H1 (cell line): ENCODE results near the gene LCLAT1. TPM values are rescaled to one million over a fixed set of nuclear protein-coding genes. Genes with fewer than 3 reads are reported as not detected.
A peak's percentile ranks its signal among the peaks of the same experiment; 100 is the strongest.
"Not testable (repeated sequence)": the region's sequence is repeated elsewhere in the genome, so short reads cannot be mapped to it uniquely, and the experiment has no call there.

Source experiments
- CTCF ChIA-PET: fragments of 300-600 bp; sonication (Branson Sonifier 250); formaldehyde crosslinking; loops from one replicate; lab custom pipeline; 2021; ENCODE audit not compliant: partially characterized antibody; lab: Charles Lee
- POLR2A ChIA-PET: fragments of 300-600 bp; sonication (Branson Sonifier 250); formaldehyde crosslinking; loops from one replicate; lab custom pipeline; 2021; ENCODE audit warnings: inconsistent platforms; ENCODE audit not compliant: partially characterized antibody; lab: Charles Lee
- DNase-seq, 2 experiments: peaks; one replicate each; pipeline versions ENCODE4 v3.0.0 to v3.0.0-alpha.2; 2010 to 2022; ENCODE audit warnings: low spot score in 2 of 2, low read depth in 1 of 2, mixed read lengths in 1 of 2
- FAIRE-seq: peaks from 2 replicates; lab custom pipeline; 2011; peaks lifted over from hg19 to GRCh38; lab: Jason Lieb, UNC
- H2AFZ ChIP-seq: 2 replicates; pipeline ENCODE4 v1.8.1; 2012; ENCODE audit warnings: low read length, inconsistent platforms
- H2AK5ac ChIP-seq: 2 replicates; pipeline ENCODE4 v1.6.1; 2013; ENCODE audit warnings: low read depth, low read length
- H2BK120ac ChIP-seq: replicated peaks from 2 replicates; pipeline ENCODE3; 2013; ENCODE audit warnings: low read depth, low read length, inconsistent platforms
- H2BK12ac ChIP-seq: 2 replicates; pipeline ENCODE4 v1.6.1; 2013; ENCODE audit warnings: low read depth, low read length
- H2BK15ac ChIP-seq: 2 replicates; pipeline ENCODE4 v1.6.1; 2013; ENCODE audit warnings: low read length
- H2BK20ac ChIP-seq: 2 replicates; pipeline ENCODE4 v1.6.1; 2013; ENCODE audit warnings: low read length
- H2BK5ac ChIP-seq: 2 replicates; pipeline ENCODE4 v1.6.1; 2013; ENCODE audit warnings: low read depth, low read length
- H3K14ac ChIP-seq: 2 replicates; pipeline ENCODE4 v1.6.1; 2013; ENCODE audit warnings: inconsistent platforms; ENCODE audit not compliant: insufficient read length
- H3K18ac ChIP-seq: 2 replicates; pipeline ENCODE4 v1.6.1; 2013; ENCODE audit warnings: low read length; ENCODE audit errors: extremely low read depth
- H3K23ac ChIP-seq: 2 replicates; pipeline ENCODE4 v1.6.1; 2013; ENCODE audit warnings: inconsistent platforms; ENCODE audit not compliant: insufficient read length
- H3K23me2 ChIP-seq: 2 replicates; pipeline ENCODE4 v1.6.1; 2013; ENCODE audit warnings: low read depth, low read length
- H3K27ac ChIP-seq: 2 replicates; pipeline ENCODE4 v1.6.1; 2011; ENCODE audit warnings: low read depth, low read length, inconsistent platforms
- H3K27me3 ChIP-seq, 4 experiments: replicated peaks in 1 of 4; 1 replicate in 1 of 4; 2 replicates in 3 of 4; pipeline versions ENCODE4 v1.6.1 to v1.8.1; 2011 to 2013; ENCODE audit warnings: low read length in 3 of 4, mild to moderate bottlenecking in 3 of 4, inconsistent platforms in 2 of 4, mixed read lengths in 2 of 4, moderate library complexity in 1 of 4; ENCODE audit not compliant: control insufficient read depth in 3 of 4, insufficient read depth in 3 of 4; ENCODE audit errors: extremely low read depth in 1 of 4
- H3K36me3 ChIP-seq, 4 experiments: 2 replicates each; pipeline versions ENCODE4 v1.6.1 to v1.8.1; 2011 to 2013; ENCODE audit warnings: mild to moderate bottlenecking in 4 of 4, low read length in 3 of 4, moderate library complexity in 2 of 4, control low read depth in 1 of 4, inconsistent platforms in 1 of 4; ENCODE audit not compliant: insufficient read depth in 4 of 4, control insufficient read depth in 2 of 4
- H3K4ac ChIP-seq: replicated peaks from 2 replicates; pipeline ENCODE3; 2013; ENCODE audit warnings: low read length, low read depth, mixed read lengths, inconsistent platforms; ENCODE audit not compliant: insufficient read length
- H3K4me1 ChIP-seq, 4 experiments: replicated peaks in 1 of 4; 1 replicate in 1 of 4; 2 replicates in 3 of 4; pipeline versions ENCODE4 v1.6.1 to v1.8.1; 2011 to 2013; ENCODE audit warnings: low read length in 3 of 4, inconsistent platforms in 2 of 4, mixed read lengths in 1 of 4; ENCODE audit not compliant: insufficient read depth in 4 of 4, control insufficient read depth in 3 of 4
- H3K4me2 ChIP-seq, 2 experiments: 2 replicates each; pipeline versions ENCODE4 v1.6.1 to v1.8.1; 2011 to 2013; ENCODE audit warnings: low read depth in 2 of 2, low read length in 2 of 2, control low read depth in 1 of 2, inconsistent platforms in 1 of 2, mild to moderate bottlenecking in 1 of 2; ENCODE audit not compliant: insufficient read depth in 1 of 2
- H3K4me3 ChIP-seq, 4 experiments: fragments of 200-600, 300-600 bp in 1 of 4; sonication (generic), shearing (Covaris generic), sonication (Bioruptor Twin) in 1 of 4; 2 replicates each; pipeline versions ENCODE4 v1.5.1 to v1.8.1; 2011 to 2016; ENCODE audit warnings: low read length in 4 of 4, low read depth in 3 of 4, control low read depth in 2 of 4, inconsistent platforms in 2 of 4, mild to moderate bottlenecking in 2 of 4, mixed read lengths in 1 of 4, moderate library complexity in 1 of 4; ENCODE audit not compliant: insufficient read depth in 2 of 4; ENCODE audit errors: extremely low read depth in 1 of 4
- H3K56ac ChIP-seq: replicated peaks from 2 replicates; pipeline ENCODE3; 2013; ENCODE audit warnings: low read depth, mild to moderate bottlenecking, mixed read lengths, low read length, inconsistent platforms; ENCODE audit not compliant: insufficient read length
- H3K79me1 ChIP-seq: 2 replicates; pipeline ENCODE4 v1.6.1; 2013; ENCODE audit warnings: low read depth, low read length, control low read depth
- H3K79me2 ChIP-seq, 2 experiments: 2 replicates each; pipeline versions ENCODE4 v1.6.1 to v1.8.1; 2012 to 2013; ENCODE audit warnings: low read length in 2 of 2, mild to moderate bottlenecking in 2 of 2, inconsistent platforms in 1 of 2; ENCODE audit not compliant: insufficient read depth in 2 of 2, control insufficient read depth in 1 of 2
- H3K9ac ChIP-seq, 4 experiments: replicated peaks in 1 of 4; 1 replicate in 1 of 4; 2 replicates in 3 of 4; pipeline versions ENCODE4 v1.6.1 to v1.8.1; 2011 to 2013; ENCODE audit warnings: low read depth in 3 of 4, low read length in 3 of 4, control low read depth in 2 of 4, mild to moderate bottlenecking in 2 of 4, moderate library complexity in 2 of 4, inconsistent platforms in 1 of 4; ENCODE audit errors: extremely low read depth in 1 of 4
- H3K9me3 ChIP-seq, 2 experiments: 2 replicates each; pipeline versions ENCODE4 v1.6.1 to v1.8.1; 2012 to 2013; ENCODE audit warnings: mild to moderate bottlenecking in 2 of 2, moderate library complexity in 2 of 2, control low read depth in 1 of 2, inconsistent platforms in 1 of 2, low read depth in 1 of 2, low read length in 1 of 2, mixed read lengths in 1 of 2; ENCODE audit not compliant: insufficient read depth in 2 of 2
- H4K20me1 ChIP-seq, 2 experiments: replicated peaks in 1 of 2; 2 replicates each; pipeline versions ENCODE3 to v1.8.1; 2011 to 2013; ENCODE audit warnings: inconsistent platforms in 2 of 2, low read length in 2 of 2, mild to moderate bottlenecking in 1 of 2; ENCODE audit not compliant: insufficient read depth in 2 of 2, control insufficient read depth in 1 of 2
- H4K5ac ChIP-seq: 2 replicates; pipeline ENCODE4 v1.6.1; 2013; ENCODE audit warnings: low read length, low read depth, mixed read lengths, inconsistent platforms; ENCODE audit not compliant: insufficient read length
- H4K8ac ChIP-seq: 2 replicates; pipeline ENCODE4 v1.8.0; 2013; ENCODE audit warnings: mild to moderate bottlenecking, moderate library complexity, low read length, inconsistent platforms; ENCODE audit not compliant: insufficient read depth; ENCODE audit errors: extremely low read depth
- H4K91ac ChIP-seq: replicated peaks from 2 replicates; pipeline ENCODE3; 2013; ENCODE audit warnings: low read length, mixed read lengths, inconsistent platforms; ENCODE audit not compliant: insufficient read length
- WGBS, 2 experiments: shearing (Covaris generic) in 1 of 2; methylation state at CpG; one replicate each; pipeline versions ENCODE4 v1.1.6 to v1.1.7; 2013 to 2015; ENCODE audit warnings: low lambda C conversion rate in 2 of 2, mixed read lengths in 2 of 2, inconsistent platforms in 1 of 2, low coverage in 1 of 2, missing lambda C conversion rate in 1 of 2; ENCODE audit not compliant: insufficient replicate concordance in 2 of 2, insufficient coverage in 1 of 2, insufficient read length in 1 of 2; ENCODE audit errors: extremely low coverage in 1 of 2, missing lambda C conversion rate in 1 of 2; 5-methylcytosine and 5-hydroxymethylcytosine counted together
- polyA plus RNA-seq, 7 experiments: library from polyadenylated mRNA; depleted of rRNA in 3 of 7; stranded (reverse) in 5 of 7; unstranded in 2 of 7; fragments of >200 nt in 5 of 7; fragments of 200-250 nt in 2 of 7; gene quantifications; 1 replicate in 5 of 7; 2 replicates in 1 of 7; 4 replicates in 1 of 7; pipeline versions ENCODE4 v1.2.1 to v1.2.3, GENCODE V29; 2011 to 2013; ENCODE audit warnings: missing spikeins in 2 of 7, mixed read lengths in 2 of 7
- total RNA-seq: library from RNA; stranded (reverse); fragmentation: NEBNext Ultra II Directional; extraction: Animal tissue kit (Norgen Biotek cat#: 25700); gene quantifications from 2 replicates; pipeline ENCODE4 v1.2.1, GENCODE V29; 2021

The LCLAT1 gene
- total and polyA plus RNA-seq, 2 of the 8 experiments (the other 6 are each of a cell fraction or from before 2014, with no cell fraction given), result 7.6 to 22.0 TPM

DNA sequence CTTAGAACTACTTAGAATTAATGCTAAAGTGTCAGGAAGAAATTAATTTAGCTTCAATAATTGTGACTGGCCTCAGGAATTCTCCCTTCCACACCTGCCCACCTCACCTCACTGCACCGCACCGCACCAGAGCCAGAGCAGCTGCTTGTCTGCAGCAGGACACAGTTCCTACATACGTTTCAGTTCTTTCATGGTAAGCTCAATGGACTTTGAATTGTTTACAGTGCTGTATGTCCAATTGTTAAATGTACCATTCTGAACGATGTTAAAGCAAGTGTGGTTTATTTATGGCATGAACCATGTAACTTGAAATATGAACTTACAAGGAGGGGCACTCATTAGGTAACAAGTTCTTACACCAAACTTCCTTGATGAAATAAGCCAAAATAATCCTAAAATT lies 196.0 kb downstream of the LCLAT1 start:
- H3K23me2 ChIP-seq, H4K91ac ChIP-seq, H3K4me2 ChIP-seq, DNase-seq, H2AFZ ChIP-seq, H2AK5ac ChIP-seq, H3K23ac ChIP-seq, H2BK15ac ChIP-seq, H2BK5ac ChIP-seq, H3K56ac ChIP-seq, H2BK120ac ChIP-seq, H2BK12ac ChIP-seq, H3K9ac ChIP-seq, H3K4ac ChIP-seq, H4K8ac ChIP-seq, H3K79me1 ChIP-seq, H3K14ac ChIP-seq, H3K79me2 ChIP-seq, H3K27me3 ChIP-seq, H4K20me1 ChIP-seq, H3K4me1 ChIP-seq, H4K5ac ChIP-seq, H3K36me3 ChIP-seq, H3K4me3 ChIP-seq, H3K9me3 ChIP-seq, POLR2A ChIA-PET, H3K27ac ChIP-seq, H2BK20ac ChIP-seq, H3K18ac ChIP-seq: not testable (repeated sequence)
- CTCF ChIA-PET, result interaction anchor here (1.1 kb wide), 1 partner anchor 8 kb away, joined by 3 read pairs; no protein-coding TSS in a partner anchor
- peak; percentile 77 for FAIRE-seq
- no CpG with 5 or more reads among the region's 4 CpGs for WGBS, 2 experiments
